SJCRH30 (cell line): ENCODE results near the gene LIN7A. TPM values are rescaled to one million over a fixed set of nuclear protein-coding genes. Genes with fewer than 3 reads are reported as not detected.
A peak's percentile ranks its signal among the peaks of the same experiment; 100 is the strongest.
"Not testable (repeated sequence)": the region's sequence is repeated elsewhere in the genome, so short reads cannot be mapped to it uniquely, and the experiment has no call there.

ENCODE experiments used
- DNase-seq, 2 experiments: peaks; one replicate each; pipeline ENCODE4 v3.0.0-alpha.2; 2015 to 2020
- H3K27ac ChIP-seq: fragments of 250-450 bp; sonication (Bioruptor Pico); 2 replicates; pipeline ENCODE4 v1.5.1; 2020; ENCODE audit warnings: mild to moderate bottlenecking, moderate library complexity
- H3K27me3 ChIP-seq: fragments of 250-450 bp; sonication (Bioruptor Pico); 2 replicates; pipeline ENCODE4 v1.5.1; 2020; ENCODE audit warnings: mild to moderate bottlenecking, moderate library complexity
- H3K36me3 ChIP-seq: fragments of 250-450 bp; sonication (Bioruptor Pico); 2 replicates; pipeline ENCODE4 v1.5.1; 2020; ENCODE audit warnings: mild to moderate bottlenecking, moderate library complexity
- H3K4me1 ChIP-seq: fragments of 250-450 bp; sonication (Bioruptor Pico); 2 replicates; pipeline ENCODE4 v1.5.1; 2020; ENCODE audit warnings: mild to moderate bottlenecking, moderate library complexity
- H3K4me3 ChIP-seq: fragments of 250-450 bp; sonication (Bioruptor Pico); 2 replicates; pipeline ENCODE4 v1.5.1; 2020; ENCODE audit warnings: mild to moderate bottlenecking, moderate library complexity
- H3K9me3 ChIP-seq: fragments of 250-450 bp; sonication (Bioruptor Pico); replicated peaks from 2 replicates; pipeline ENCODE4 v1.5.1; 2020; ENCODE audit warnings: mild to moderate bottlenecking, moderate library complexity
- total RNA-seq: library from RNA; depleted of rRNA; stranded (reverse); fragments of >200 nt; shearing (Covaris generic); gene quantifications from 2 replicates; pipeline ENCODE4 v1.2.3, GENCODE V29; 2014

LIN7A gene
- total RNA-seq, 1 experiment from 2014 or later, result 57.8 TPM

- no peak overlapping the region for H3K4me3 ChIP-seq
- H3K27ac ChIP-seq, result no peak overlapping the region
- no peaks in the 10 kb centered on the region for H3K4me1 ChIP-seq
- no peaks in the 10 kb centered on the region for H3K9me3 ChIP-seq
- H3K36me3 ChIP-seq, result peaks cover 11% of the 10 kb centered on the region; the same call in 1 of the 2 replicates
- DNase-seq, result no peak
- H3K27me3 ChIP-seq, result no peaks in the 10 kb centered on the region
These were observed 145.9 kb downstream of the LIN7A start for GRCh38 chr12:80791863-80792262.

- not testable (repeated sequence) for H3K4me1 ChIP-seq, H3K27me3 ChIP-seq, H3K9me3 ChIP-seq, DNase-seq, H3K4me3 ChIP-seq, H3K27ac ChIP-seq, H3K36me3 ChIP-seq
These were observed 149.3 kb downstream of the LIN7A start for GRCh38 chr12:80788407-80788806.

DNA sequence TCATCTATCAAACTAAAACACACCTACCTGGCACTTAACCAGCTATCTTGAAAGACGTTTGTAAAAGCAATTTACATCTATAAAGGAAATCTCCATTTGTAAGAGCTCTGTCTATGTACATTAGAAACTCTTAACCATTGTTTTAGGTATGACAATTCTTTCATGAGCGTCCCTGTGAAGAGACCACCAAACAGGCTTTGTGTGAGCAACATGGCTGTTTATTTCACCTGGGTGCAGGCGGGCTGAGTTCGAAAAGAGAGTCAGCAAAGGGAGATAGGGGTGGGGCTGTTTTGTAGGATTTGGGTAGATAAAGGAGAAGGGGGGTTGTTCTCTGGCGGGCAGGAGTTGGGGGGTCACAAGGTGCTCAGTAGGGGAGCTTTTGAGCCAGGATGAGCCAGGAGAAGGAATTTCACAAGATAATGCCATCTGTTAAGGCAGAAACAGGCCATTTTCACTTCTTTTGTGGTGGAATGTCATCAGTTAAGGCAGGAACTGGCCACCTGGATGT is 154.7 kb downstream of the LIN7A start:
- not testable (repeated sequence) for DNase-seq, H3K4me1 ChIP-seq, H3K36me3 ChIP-seq, H3K4me3 ChIP-seq, H3K27ac ChIP-seq, H3K27me3 ChIP-seq, H3K9me3 ChIP-seq

DNA sequence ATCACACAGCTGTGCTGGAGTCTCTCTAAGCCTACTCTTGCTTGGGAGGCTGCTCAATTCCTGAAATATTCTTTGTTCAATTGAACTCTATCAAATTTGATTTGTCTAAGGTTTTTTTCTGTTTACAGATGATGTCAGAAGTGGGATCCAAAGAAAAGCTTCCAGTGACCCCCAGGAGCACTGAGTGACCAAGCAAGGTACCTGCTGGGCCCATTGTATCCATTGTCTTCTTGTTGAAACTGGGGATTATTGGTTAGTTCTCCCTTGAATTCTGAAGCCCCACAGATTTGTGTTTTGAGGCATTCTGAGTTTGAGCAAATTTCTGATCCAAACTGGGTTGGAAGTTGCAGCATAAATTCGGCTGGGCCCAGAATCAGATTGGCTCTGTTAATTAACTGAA is 156.4 kb downstream of the LIN7A start:
- Histone ChIP-seq H3K9me3 (0 out of 2 replicates have a peak, but pooled peaks cover 4% of the 10 kb centered on the region), H3K4me3 (no peak overlapping the region), H3K27ac (no peak overlapping the region), H3K27me3 (no peaks in the 10 kb centered on the region), H3K36me3 (no peaks in the 10 kb centered on the region; the same call in 1 of the 2 replicates), H3K4me1 (peaks cover 14% of the 10 kb centered on the region)
- DNase-seq, result no peak

- H3K27me3 ChIP-seq, result no peaks in the 10 kb centered on the region
- H3K9me3 ChIP-seq, result 0 out of 2 replicates have a peak, but pooled peaks cover 4% of the 10 kb centered on the region
- no peak for DNase-seq
- no peak overlapping the region for H3K4me3 ChIP-seq
- no peak overlapping the region for H3K27ac ChIP-seq
- H3K36me3 ChIP-seq, result no peaks in the 10 kb centered on the region; the same call in 1 of the 2 replicates
- H3K4me1 ChIP-seq, result peaks cover 14% of the 10 kb centered on the region
These were observed 157.0 kb downstream of the LIN7A start for GRCh38 chr12:80780746-80781145.

DNA sequence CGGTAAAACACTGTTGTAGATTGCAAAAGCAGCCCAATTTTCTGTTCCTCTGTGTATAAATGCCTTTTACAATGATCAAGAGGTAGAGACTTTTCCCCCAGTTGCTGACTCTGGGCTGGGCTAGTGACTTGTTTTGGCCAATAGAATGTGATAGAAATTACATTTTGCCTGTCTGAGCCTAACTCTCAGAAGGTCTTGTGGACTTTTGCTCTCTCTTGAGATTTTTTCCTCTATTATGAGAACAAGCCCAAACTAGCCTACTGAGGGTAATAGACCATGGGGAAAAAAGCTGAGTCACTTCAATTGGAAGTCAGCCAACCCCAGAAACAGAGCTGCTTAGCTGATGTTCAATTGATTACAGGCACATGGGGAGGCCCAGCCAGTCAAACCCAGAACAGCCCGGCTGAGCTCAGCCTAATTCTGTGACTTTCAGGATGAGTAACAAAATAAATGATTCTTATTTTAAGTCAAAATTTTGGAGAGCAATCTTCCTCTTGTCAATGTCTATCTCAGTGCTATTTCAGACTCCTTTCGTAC is 159.7 kb downstream of the LIN7A start:
- peak; percentile 77 to 91 for DNase-seq
- peak overlapping the region; percentile 72 for H3K27ac ChIP-seq
- H3K4me3 ChIP-seq, result no peak overlapping the region
- no peaks in the 10 kb centered on the region; the same call in 1 of the 2 replicates for H3K36me3 ChIP-seq
- H3K9me3 ChIP-seq, result peaks cover 7% of the 10 kb centered on the region; the same call in 1 of the 2 replicates
- peaks cover 14% of the 10 kb centered on the region for H3K4me1 ChIP-seq
- H3K27me3 ChIP-seq, result no peaks in the 10 kb centered on the region

DNA sequence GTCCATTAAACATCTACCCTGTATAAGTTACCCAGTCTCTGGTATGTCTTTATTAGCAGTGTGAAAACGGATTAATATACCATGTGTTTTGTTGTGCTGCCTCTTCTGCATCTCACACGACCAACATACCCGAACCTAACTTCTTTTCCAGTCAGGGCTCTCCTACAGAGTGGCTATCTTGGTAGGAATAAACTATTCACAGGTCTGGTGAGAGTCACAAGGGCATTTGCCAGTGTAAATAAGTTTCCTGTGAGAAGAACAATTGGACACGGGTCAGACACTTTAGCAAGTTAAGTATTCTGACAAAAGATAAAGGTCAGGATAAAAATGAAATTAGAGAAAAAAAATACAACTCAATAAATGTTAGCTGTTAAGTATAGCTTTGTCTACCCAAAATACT is 160.1 kb downstream of the LIN7A start:
- Histone ChIP-seq H3K27me3 (no peaks in the 10 kb centered on the region), H3K27ac (peak overlapping the region; percentile 72), H3K36me3 (no peaks in the 10 kb centered on the region), H3K4me3 (no peak overlapping the region), H3K4me1 (peaks cover 14% of the 10 kb centered on the region), H3K9me3 (peaks cover 7% of the 10 kb centered on the region; the same call in 1 of the 2 replicates)
- DNase-seq, result peak in 1 of 2 experiments; percentile 26

GRCh38 chr12:80776706-80777105 is 161.0 kb downstream of the LIN7A start:
- Histone ChIP-seq H3K4me1 (peaks cover 14% of the 10 kb centered on the region), H3K27ac (no peak overlapping the region), H3K36me3 (no peaks in the 10 kb centered on the region), H3K4me3 (no peak overlapping the region), H3K9me3 (peaks cover 7% of the 10 kb centered on the region; the same call in 1 of the 2 replicates), H3K27me3 (no peaks in the 10 kb centered on the region)
- no peak for DNase-seq

GRCh38 chr12:80770958-80771357 is 166.8 kb downstream of the LIN7A start:
- Histone ChIP-seq H3K36me3 (no peaks in the 10 kb centered on the region), H3K27me3 (no peaks in the 10 kb centered on the region), H3K4me1 (no peaks in the 10 kb centered on the region; the same call in 1 of the 2 replicates), H3K9me3 (peaks cover 2% of the 10 kb centered on the region; the same call in 1 of the 2 replicates), H3K4me3 (no peak overlapping the region), H3K27ac (no peak overlapping the region)
- DNase-seq, result no peak

DNA sequence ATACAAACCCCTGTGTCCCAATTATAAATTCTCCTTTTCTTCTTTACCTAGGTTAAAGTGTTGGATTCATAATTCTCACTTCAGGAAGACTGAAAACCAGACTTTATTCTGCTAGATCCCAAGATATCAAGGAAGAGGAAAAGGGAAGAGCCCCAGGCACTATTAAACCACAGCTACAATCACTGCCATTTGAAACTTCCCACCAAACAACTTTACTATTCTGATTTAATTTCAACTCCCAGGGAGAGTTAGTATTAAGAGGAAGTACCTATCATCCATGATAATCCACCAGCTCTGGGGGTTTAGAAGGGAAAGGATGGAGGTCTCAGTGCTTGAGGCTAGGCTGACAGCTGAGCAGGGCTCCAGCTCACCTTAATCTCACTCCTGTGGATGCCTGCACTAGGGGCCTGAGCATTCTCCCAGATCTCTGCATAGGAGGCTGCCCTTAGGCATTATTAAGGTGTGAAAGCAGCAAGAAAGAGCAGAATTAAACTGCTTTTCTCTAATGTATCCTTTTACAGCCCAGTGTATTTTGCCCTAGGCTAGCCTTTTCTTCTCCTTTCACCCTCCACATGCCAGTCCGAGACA is 168.1 kb downstream of the LIN7A start:
- DNase-seq, result peak in 1 of 2 experiments; percentile 50
- H3K36me3 ChIP-seq, result no peaks in the 10 kb centered on the region
- no peak overlapping the region for H3K4me3 ChIP-seq
- no peaks in the 10 kb centered on the region; the same call in 1 of the 2 replicates for H3K4me1 ChIP-seq
- no peak overlapping the region for H3K27ac ChIP-seq
- H3K27me3 ChIP-seq, result no peaks in the 10 kb centered on the region
- no peaks in the 10 kb centered on the region for H3K9me3 ChIP-seq

DNA sequence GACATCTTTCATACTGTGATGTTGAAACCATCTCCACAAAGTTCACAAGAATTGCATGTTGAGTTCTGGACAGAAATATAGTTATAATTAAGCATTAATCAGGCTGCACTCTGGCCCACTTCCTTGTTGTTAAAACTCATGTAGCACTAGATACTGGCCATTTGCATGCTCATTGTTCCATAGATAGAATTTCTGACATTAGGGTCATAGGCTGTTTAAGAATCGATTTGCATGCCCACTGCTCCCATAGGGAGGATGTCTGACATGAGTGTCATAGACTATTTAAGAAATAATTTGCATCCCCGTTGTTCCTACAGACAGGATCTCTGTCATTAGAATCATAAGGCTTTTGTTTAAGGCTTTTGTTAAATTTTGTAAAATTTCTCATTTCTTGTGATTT is 170.8 kb downstream of the LIN7A start:
- H3K9me3 ChIP-seq, result no peaks in the 10 kb centered on the region
- H3K27me3 ChIP-seq, result no peaks in the 10 kb centered on the region
- no peak for DNase-seq
- peaks cover 10% of the 10 kb centered on the region for H3K4me1 ChIP-seq
- no peak overlapping the region for H3K4me3 ChIP-seq
- no peaks in the 10 kb centered on the region for H3K36me3 ChIP-seq
- no peak overlapping the region for H3K27ac ChIP-seq

DNA sequence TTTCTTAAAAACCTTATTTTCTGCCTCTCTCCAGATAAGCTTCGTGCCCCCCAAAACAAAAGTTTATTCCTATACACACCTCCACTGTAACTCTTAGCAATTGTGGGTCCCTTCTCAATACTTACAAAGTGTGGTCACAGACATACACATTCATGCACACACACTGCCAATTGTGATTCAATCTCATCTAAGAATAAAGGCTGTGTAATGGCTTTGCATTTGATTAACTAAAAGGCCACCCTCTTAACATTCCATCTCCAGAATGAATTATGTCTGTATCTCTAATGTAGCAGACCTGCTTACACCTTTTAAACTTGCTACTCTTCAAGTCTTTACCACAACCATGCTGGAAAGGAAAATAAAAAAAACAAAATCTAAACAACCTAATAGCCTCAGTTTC is 171.5 kb downstream of the LIN7A start:
- no peaks in the 10 kb centered on the region for H3K9me3 ChIP-seq
- H3K27ac ChIP-seq, result no peak overlapping the region
- DNase-seq, result no peak
- no peaks in the 10 kb centered on the region for H3K36me3 ChIP-seq
- no peaks in the 10 kb centered on the region for H3K27me3 ChIP-seq
- H3K4me3 ChIP-seq, result no peak overlapping the region
- H3K4me1 ChIP-seq, result peaks cover 10% of the 10 kb centered on the region

- peaks cover 10% of the 10 kb centered on the region for H3K4me1 ChIP-seq
- H3K36me3 ChIP-seq, result no peaks in the 10 kb centered on the region
- peak; percentile 50 to 90 for DNase-seq
- H3K27ac ChIP-seq, result peak overlapping the region; percentile 60
- no peak overlapping the region for H3K4me3 ChIP-seq
- no peaks in the 10 kb centered on the region for H3K9me3 ChIP-seq
- no peaks in the 10 kb centered on the region for H3K27me3 ChIP-seq
These were observed 173.9 kb downstream of the LIN7A start for GRCh38 chr12:80763874-80764273.

DNA sequence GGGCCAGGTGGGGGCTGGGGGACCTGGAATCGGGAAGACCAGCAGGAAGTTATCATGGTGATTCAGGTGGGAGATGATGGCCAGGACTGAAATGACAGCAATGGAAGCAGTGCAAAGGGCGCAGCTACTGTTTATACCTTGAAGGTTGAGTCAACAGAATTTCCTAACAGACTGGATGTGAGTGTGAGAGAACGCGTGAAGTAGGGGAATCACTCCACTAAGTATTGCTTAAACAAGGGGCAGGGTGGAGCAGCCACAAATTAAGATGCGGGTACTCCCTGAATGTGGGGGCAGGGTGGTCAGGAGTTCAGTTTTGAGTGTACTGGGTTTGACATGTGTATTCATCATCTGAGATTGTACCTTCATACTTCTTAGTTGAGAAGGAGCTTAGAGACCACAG is 175.9 kb downstream of the LIN7A start:
- Histone ChIP-seq H3K27ac (no peak overlapping the region), H3K4me1 (peaks cover 10% of the 10 kb centered on the region), H3K9me3 (no peaks in the 10 kb centered on the region), H3K27me3 (no peaks in the 10 kb centered on the region), H3K36me3 (no peaks in the 10 kb centered on the region), H3K4me3 (no peak overlapping the region)
- no peak for DNase-seq

DNA sequence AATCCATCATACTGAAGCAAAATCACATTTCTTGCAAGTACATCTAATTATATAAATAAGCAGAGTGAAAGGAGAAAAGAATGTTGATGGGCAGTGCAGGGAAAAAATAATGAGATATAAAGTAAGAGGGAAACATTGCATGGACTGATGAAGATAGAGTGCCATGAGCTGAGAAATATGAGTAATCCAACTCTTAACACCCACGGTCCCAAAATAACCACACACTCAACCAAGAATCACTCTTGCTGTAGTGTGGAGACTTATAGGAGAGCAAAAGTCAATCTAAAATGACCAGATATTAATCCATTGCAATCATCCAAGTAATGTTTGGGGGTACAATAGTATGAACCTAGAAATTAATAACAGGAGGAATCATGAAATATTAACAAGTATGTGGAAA is 180.9 kb downstream of the LIN7A start:
- no peak for DNase-seq
- no peaks in the 10 kb centered on the region for H3K4me1 ChIP-seq
- no peaks in the 10 kb centered on the region for H3K9me3 ChIP-seq
- H3K36me3 ChIP-seq, result no peaks in the 10 kb centered on the region
- no peak overlapping the region for H3K27ac ChIP-seq
- H3K27me3 ChIP-seq, result no peaks in the 10 kb centered on the region
- H3K4me3 ChIP-seq, result no peak overlapping the region
